ACC112 (cell line): Measurements from ENCODE around the gene UBQLN3.

Experiments used
- H2AFZ ChIP-seq: fragments of 200-600 bp; sonication (generic); one replicate; pipeline ENCODE4 v1.6.0; 2017; ENCODE audit warnings: antibody characterized with exemption, low read length; ENCODE audit not compliant: unreplicated experiment
- H3K27ac ChIP-seq: fragments of 200-600 bp; sonication (generic); 2 replicates; pipeline ENCODE4 v1.5.1; 2014; ENCODE audit warnings: low read depth, mild to moderate bottlenecking, antibody characterized with exemption, low read length, moderate library complexity
- H3K27me3 ChIP-seq: fragments of 200-600 bp; sonication (generic); 2 replicates; pipeline ENCODE4 v1.6.1; 2014; ENCODE audit warnings: mild to moderate bottlenecking, antibody characterized with exemption, low read length, moderate library complexity, mixed read lengths; ENCODE audit not compliant: insufficient read depth
- H3K36me3 ChIP-seq: fragments of 200-600 bp; sonication (generic); 2 replicates; pipeline ENCODE4 v1.6.1; 2016; ENCODE audit warnings: mild to moderate bottlenecking, antibody characterized with exemption, low read length, moderate library complexity, mixed read lengths; ENCODE audit not compliant: insufficient read depth
- H3K4me1 ChIP-seq: fragments of 200-600 bp; sonication (generic); one replicate; pipeline ENCODE4 v1.6.1; 2016; ENCODE audit warnings: low read length, mixed read lengths; ENCODE audit not compliant: insufficient read depth, unreplicated experiment, control insufficient read depth
- H3K4me3 ChIP-seq: fragments of 200-600 bp; sonication (generic); 2 replicates; pipeline ENCODE4 v1.5.1; 2014; ENCODE audit warnings: mild to moderate bottlenecking, low read depth, low read length
- H3K79me2 ChIP-seq: fragments of 200-600 bp; sonication (generic); one replicate; pipeline ENCODE4 v1.6.0; 2016; ENCODE audit warnings: low read length; ENCODE audit not compliant: control insufficient read depth, unreplicated experiment, insufficient read depth

The UBQLN3 gene

DNA sequence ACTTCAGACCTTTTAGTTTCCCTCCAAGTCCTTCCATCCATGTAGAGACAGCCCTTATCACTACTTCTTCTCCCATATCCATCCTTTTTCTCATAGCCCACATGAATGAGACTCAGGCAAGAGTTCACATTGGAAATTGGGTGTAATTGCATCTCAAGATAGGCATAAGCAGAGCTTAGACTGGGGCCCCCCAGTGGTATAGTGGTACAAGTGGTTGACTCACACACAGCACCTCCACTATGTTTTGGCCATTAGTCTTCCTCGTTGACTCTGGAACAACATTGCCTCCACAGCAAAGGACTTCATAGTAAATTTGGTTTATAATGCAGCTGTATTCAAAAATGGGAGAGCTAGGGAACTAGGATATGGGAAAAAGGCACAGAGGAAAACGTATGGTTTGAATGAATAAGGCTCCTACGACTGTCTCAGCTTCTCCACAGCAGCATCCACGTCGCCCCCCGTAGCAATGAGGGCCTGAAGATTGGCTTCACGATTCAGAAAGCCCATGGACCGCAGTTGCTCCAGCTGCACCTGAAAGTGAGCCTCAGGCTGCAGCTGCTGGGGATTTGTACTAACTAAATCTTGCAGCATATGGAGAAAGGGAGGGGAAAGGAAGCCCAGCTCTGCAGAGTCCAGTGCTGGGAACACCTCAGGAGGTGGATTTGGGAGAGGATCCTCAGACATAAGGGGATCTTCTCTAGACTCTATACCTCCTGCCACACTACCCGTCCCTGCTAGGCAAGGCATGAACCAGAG lies 2.4 kb downstream of the UBQLN3 start:
- H3K4me1 ChIP-seq, result no peaks in the 10 kb centered on the region
- no peak overlapping the region for H2AFZ ChIP-seq
- no peak overlapping the region for H3K4me3 ChIP-seq
- no peaks in the 10 kb centered on the region for H3K36me3 ChIP-seq
- peaks cover 60% of the 10 kb centered on the region for H3K27me3 ChIP-seq
- no peaks in the 10 kb centered on the region for H3K79me2 ChIP-seq
- H3K27ac ChIP-seq, result no peak overlapping the region

DNA sequence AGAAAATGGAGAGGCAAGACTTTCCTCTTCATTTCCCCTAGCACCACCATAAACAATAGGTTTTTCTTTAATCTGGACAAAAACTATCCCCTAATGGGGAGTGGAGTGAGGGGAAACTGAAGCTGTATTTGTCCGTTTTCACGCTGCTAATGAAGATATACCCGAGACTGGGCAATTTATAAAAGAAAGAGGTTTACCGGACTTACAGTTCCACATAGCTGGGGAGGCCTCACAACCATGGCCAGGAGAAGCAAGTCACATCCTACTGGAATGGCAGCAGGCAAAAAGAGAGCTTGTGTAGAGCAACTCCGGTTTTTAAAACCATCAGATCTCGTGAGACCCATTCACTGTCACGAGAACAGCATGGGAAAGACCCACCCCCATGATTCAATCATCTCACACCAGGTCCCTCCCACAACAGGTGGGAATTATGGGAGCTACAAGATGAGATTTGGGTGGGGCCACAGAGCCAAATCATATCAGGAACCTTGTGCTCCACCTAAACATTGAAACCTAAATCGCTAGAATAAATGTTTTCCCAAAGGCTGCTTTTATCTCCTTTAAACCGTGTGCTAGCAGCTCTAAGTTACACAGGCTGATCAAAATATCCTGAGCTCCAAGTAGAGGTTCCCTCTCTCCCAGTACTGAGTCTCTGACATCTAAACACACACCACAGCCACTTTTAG lies 4.3 kb downstream of the UBQLN3 start:
- H2AFZ ChIP-seq, result no peak overlapping the region
- H3K36me3 ChIP-seq, result no peaks in the 10 kb centered on the region
- H3K27me3 ChIP-seq, result peaks cover 54% of the 10 kb centered on the region
- H3K79me2 ChIP-seq, result no peaks in the 10 kb centered on the region
- no peak overlapping the region for H3K4me3 ChIP-seq
- H3K27ac ChIP-seq, result no peak overlapping the region
- no peaks in the 10 kb centered on the region for H3K4me1 ChIP-seq

DNA sequence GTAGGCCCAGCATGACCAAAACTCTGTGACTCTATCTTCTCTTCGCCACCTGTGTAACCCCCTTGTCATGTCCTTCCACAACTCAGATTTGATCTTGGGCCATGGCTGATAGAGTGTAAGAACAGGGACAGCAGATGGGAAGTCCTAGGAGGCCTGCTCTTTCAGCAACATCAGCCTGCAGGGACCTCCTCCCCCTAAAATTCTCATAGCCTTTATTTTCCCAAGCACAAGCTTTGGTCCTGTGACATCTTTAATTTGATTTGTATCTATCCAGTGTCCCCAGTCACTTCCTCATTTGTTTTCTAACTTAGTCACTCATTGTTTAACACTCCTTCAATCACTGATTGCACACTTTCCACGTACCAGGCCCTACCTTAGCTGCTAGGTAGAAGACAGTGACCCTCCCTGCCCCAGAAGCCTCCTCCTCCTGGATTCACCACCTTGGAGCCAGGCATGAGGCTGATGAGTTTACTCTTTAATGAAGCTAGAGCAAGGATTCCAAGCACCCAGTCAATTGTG lies 5.3 kb downstream of the UBQLN3 start:
- H3K4me3 ChIP-seq, result no peak overlapping the region
- H3K27ac ChIP-seq, result no peak overlapping the region
- H3K79me2 ChIP-seq, result no peaks in the 10 kb centered on the region
- no peaks in the 10 kb centered on the region for H3K36me3 ChIP-seq
- H3K4me1 ChIP-seq, result no peaks in the 10 kb centered on the region
- H3K27me3 ChIP-seq, result peaks cover 55% of the 10 kb centered on the region
- no peak overlapping the region for H2AFZ ChIP-seq

DNA sequence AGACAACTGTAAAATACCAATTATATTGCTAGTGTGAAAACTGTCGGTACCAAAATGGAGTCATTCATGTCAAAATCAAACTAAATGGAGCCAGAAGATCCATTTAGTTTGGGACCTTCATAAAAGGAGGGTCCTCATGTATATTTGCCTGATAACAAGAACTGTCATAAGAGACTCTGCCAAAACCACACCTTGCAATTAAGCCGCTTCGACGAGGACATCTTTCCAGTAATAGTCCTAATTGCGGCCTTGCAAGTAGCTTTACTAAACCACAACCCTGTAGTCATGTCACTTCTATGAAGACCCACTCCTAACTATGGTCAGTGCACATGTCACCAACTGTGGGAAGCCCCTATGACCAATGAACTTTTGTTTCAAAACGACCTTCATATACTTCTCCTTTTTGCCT lies 9.4 kb downstream of the UBQLN3 start:
- Histone ChIP-seq H2AFZ (no peak overlapping the region), H3K27me3 (peaks cover 53% of the 10 kb centered on the region), H3K27ac (no peak overlapping the region), H3K79me2 (no peaks in the 10 kb centered on the region), H3K4me3 (no peak overlapping the region), H3K36me3 (no peaks in the 10 kb centered on the region), H3K4me1 (no peaks in the 10 kb centered on the region)

DNA sequence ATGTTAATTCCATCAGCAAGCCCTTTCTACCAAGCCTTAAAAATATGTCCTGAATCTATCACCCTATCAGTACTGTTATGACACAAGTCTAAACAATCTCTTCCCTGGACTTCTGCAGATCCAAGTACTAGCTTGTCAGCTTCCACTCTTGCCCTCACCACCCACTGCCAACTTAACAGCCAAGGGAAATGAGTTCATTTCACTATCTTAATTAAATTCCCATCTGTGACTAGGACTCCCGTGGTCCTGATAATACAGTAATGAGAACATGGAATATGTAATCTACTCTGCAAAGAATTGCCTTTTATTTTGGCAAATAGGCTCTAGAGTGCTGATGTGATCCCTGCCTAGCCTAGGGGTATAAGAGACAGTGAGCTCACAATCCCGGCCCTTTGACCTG lies 10.1 kb downstream of the UBQLN3 start:
- Histone ChIP-seq H3K27ac (no peak overlapping the region), H3K4me1 (no peaks in the 10 kb centered on the region)

DNA sequence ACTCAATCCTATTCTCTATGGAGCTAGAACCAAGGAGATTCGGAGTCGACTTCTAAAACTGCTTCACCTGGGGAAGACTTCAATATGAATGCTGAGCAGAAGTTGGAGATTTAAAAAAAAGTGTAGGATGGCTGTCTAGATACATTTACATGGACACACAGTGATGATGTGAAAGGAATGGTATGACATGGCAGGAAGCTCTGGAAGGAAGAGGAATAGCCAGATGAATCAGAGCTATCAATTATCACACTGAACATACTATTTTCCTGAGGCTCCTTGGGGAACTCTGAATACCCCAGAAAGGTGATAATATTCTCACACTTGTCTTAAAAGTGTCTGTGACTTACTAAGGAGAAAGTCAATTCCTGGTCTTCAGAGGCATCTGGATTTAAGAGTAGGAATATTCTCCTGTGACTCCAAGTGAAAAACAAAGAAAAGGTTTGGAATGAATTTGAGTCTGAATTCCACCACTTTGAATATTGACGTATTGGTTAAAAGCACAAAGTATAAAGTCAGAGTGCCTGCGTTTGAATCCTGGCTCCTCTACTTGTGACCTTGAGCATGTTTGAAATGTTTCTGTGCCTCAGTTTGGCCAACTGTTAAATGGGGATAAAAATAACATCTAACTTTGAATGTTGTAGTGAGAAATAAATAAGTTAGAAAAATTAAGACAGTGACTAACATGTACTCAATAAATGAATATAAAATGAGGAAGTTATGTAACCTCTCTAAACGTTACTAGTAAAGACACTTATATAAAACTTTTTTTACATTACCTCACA lies 20.0 kb downstream of the UBQLN3 start:
- H2AFZ ChIP-seq, result no peak overlapping the region
- H3K79me2 ChIP-seq, result no peaks in the 10 kb centered on the region
- peaks cover 55% of the 10 kb centered on the region for H3K27me3 ChIP-seq
- H3K4me1 ChIP-seq, result no peaks in the 10 kb centered on the region
- no peak overlapping the region for H3K27ac ChIP-seq
- no peaks in the 10 kb centered on the region for H3K36me3 ChIP-seq
- no peak overlapping the region for H3K4me3 ChIP-seq

More for the DNA sequence above, 10.1 kb downstream of the UBQLN3 start:
- Histone ChIP-seq H2AFZ (no peak overlapping the region), H3K79me2 (no peaks in the 10 kb centered on the region), H3K36me3 (no peaks in the 10 kb centered on the region), H3K4me3 (no peak overlapping the region), H3K27me3 (peaks cover 58% of the 10 kb centered on the region)

DNA sequence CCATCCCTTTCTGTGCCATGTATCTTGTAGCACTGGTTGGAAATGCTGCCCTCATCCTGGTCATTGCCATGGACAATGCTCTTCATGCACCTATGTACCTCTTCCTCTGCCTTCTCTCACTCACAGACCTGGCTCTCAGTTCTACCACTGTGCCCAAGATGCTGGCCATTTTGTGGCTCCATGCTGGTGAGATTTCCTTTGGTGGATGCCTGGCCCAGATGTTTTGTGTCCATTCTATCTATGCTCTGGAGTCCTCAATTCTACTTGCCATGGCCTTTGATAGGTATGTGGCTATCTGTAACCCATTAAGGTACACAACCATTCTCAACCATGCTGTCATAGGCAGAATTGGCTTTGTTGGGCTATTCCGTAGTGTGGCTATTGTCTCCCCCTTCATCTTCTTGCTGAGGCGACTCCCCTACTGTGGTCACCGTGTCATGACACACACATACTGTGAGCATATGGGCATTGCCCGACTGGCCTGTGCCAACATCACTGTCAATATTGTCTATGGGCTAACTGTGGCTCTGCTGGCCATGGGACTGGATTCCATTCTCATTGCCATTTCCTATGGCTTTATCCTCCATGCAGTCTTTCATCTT lies 20.9 kb downstream of the UBQLN3 start:
- Histone ChIP-seq H3K4me1 (no peaks in the 10 kb centered on the region), H3K27me3 (peaks cover 53% of the 10 kb centered on the region), H3K36me3 (no peaks in the 10 kb centered on the region), H3K4me3 (no peak overlapping the region), H3K79me2 (no peaks in the 10 kb centered on the region), H2AFZ (no peak overlapping the region), H3K27ac (no peak overlapping the region)

DNA sequence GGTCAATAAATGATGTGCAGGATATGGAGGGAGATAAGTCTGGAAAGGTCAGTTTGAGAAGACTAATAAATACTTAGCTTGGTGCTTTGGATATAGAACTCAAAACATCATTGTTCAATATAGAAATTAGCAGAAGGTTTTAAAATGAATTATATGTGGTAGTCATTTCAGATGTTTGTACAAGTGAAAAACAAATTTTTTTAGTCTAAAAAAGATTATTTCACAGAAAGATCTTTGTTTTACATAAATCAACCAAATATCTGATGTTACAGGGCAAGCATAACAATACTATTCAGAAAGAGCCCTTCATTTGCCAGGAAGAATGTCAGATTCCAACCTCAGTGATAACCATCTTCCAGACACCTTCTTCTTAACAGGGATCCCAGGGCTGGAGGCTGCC lies 21.4 kb downstream of the UBQLN3 start, which contains the start of gene OR52D1:
OR52D1 (plus strand) TSS at position 301 of the 400 bp plus-strand sequence; CDS start at position 323, 22 bp downstream.
- Histone ChIP-seq H3K27ac (no peak within 1 kb of the TSS), H3K4me3 (no peak within 1 kb of the TSS), H3K79me2 (no peaks in the 10 kb centered on the region), H3K4me1 (no peaks in the 10 kb centered on the region), H3K36me3 (no peaks in the 10 kb centered on the region), H3K27me3 (peaks cover 53% of the 10 kb centered on the region), H2AFZ (no peak within 1 kb of the TSS)

DNA sequence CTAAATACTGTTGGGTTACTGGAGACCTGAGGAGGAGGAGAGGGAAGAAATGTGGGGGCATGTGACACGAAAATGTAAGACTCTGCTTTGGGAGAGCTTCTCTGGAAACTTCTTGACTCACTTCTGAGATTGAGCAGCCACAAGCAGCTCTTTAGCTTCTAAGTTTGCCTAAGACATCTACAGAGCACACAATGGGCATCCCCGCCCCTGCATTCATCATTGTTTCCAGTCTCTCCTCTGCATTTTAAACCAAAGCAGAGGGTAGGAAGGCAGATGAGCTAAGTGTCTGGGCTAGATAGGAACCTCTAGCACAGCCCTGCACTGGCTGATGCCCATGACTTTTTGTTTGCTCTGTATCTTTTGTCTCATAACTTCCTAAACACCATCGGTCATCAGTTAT lies 23.3 kb downstream of the UBQLN3 start:
- H3K4me1 ChIP-seq, result no peaks in the 10 kb centered on the region
- H3K27ac ChIP-seq, result no peak overlapping the region
- H3K27me3 ChIP-seq, result peaks cover 37% of the 10 kb centered on the region
- no peaks in the 10 kb centered on the region for H3K36me3 ChIP-seq
- no peak overlapping the region for H3K4me3 ChIP-seq
- H2AFZ ChIP-seq, result no peak overlapping the region
- H3K79me2 ChIP-seq, result no peaks in the 10 kb centered on the region

DNA sequence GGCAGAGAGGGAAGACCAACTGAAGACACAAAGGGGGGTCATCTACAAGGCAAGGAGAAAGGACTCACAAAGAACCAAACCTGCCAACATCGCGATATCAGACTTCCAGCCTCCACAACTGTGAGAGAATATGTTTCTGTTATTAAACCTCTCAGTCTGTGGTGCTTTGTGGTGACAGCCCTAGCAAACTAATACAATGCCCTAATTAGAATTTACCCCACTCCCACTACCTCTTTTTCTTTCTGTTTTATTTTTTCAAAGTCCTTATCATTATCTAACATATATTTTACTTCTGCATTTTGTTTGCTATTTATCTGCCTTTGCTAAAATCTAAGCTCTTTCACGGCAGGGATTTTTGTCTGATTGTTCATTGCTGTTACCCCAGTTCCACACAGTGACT lies 23.8 kb downstream of the UBQLN3 start:
- H3K79me2 ChIP-seq, result no peaks in the 10 kb centered on the region
- H3K27ac ChIP-seq, result no peak overlapping the region
- H3K36me3 ChIP-seq, result no peaks in the 10 kb centered on the region
- H2AFZ ChIP-seq, result no peak overlapping the region
- H3K27me3 ChIP-seq, result peaks cover 37% of the 10 kb centered on the region
- no peak overlapping the region for H3K4me3 ChIP-seq
- H3K4me1 ChIP-seq, result no peaks in the 10 kb centered on the region
